PC-3 (cell line): ENCODE results near the gene CTSW. TPM values are rescaled to one million over a fixed set of nuclear protein-coding genes. Genes with fewer than 3 reads are reported as not detected.

Experiments used
- ATAC-seq: fragments of 200-7000 bp; cut with Tn5 transposase; 2 replicates; pipeline ENCODE4 v1.9.1; 2020; ENCODE audit warnings: mild to moderate bottlenecking, moderate library complexity
- BruUV-seq: library from RNA; stranded (reverse); fragments of 400-500 nt; replicated peaks from 2 replicates; lab custom pipeline; 2021; lab: Mats Ljungman, UMichigan
- CTCF ChIA-PET: fragments of 300-600 bp; sonication (Branson Sonifier 250); formaldehyde crosslinking; loops from one replicate; lab custom pipeline; 2022; ENCODE audit warnings: antibody characterized with exemption; lab: Charles Lee
- POLR2A ChIA-PET: fragments of 300-600 bp; sonication (Branson Sonifier 250); formaldehyde crosslinking; loops from one replicate; lab custom pipeline; 2022; ENCODE audit warnings: antibody characterized with exemption; ENCODE audit not compliant: unreplicated experiment; lab: Charles Lee
- DNase-seq: peaks from one replicate; pipeline ENCODE4 v3.0.0-alpha.2; 2015
- H2AFZ ChIP-seq: fragments of 300-600 bp; sonication (generic); 2 replicates; pipeline ENCODE4 v1.6.0; 2016; ENCODE audit warnings: antibody characterized with exemption, low read length
- H3F3A ChIP-seq: fragments of 300-600 bp; sonication (generic); one replicate; pipeline ENCODE4 v1.6.0; 2017; ENCODE audit warnings: antibody characterized with exemption, low read length, control low read depth, mild to moderate bottlenecking; ENCODE audit not compliant: unreplicated experiment
- H3K27ac ChIP-seq: fragments of 300-600 bp; sonication (generic); 2 replicates; pipeline ENCODE4 v1.5.1; 2016; ENCODE audit warnings: mild to moderate bottlenecking, low read length
- H3K27me3 ChIP-seq: fragments of 300-600 bp; sonication (generic); 2 replicates; pipeline ENCODE4 v1.6.1; 2016; ENCODE audit warnings: low read length, mixed read lengths
- H3K36me3 ChIP-seq: fragments of 300-600 bp; sonication (generic); 2 replicates; pipeline ENCODE4 v1.6.1; 2016; ENCODE audit warnings: low read depth, mixed run types, low read length, mixed read lengths
- H3K4me1 ChIP-seq: fragments of 300-600 bp; sonication (generic); 2 replicates; pipeline ENCODE4 v1.5.1; 2016; ENCODE audit warnings: low read length; ENCODE audit not compliant: insufficient read depth
- H3K4me2 ChIP-seq: fragments of 300-600 bp; sonication (generic); 2 replicates; pipeline ENCODE4 v1.6.0; 2016; ENCODE audit warnings: low read length
- H3K4me3 ChIP-seq: fragments of 300-600 bp; sonication (generic); 2 replicates; pipeline ENCODE4 v1.5.1; 2016; ENCODE audit warnings: mild to moderate bottlenecking, low read length, mixed read lengths
- H3K79me2 ChIP-seq: fragments of 300-600 bp; sonication (generic); 2 replicates; pipeline ENCODE4 v1.6.1; 2017; ENCODE audit warnings: low read length, mixed read lengths
- H3K9ac ChIP-seq: fragments of 300-600 bp; sonication (generic); 2 replicates; pipeline ENCODE4 v1.6.0; 2016; ENCODE audit warnings: mild to moderate bottlenecking, low read length
- H3K9me2 ChIP-seq: fragments of 300-600 bp; sonication (generic); replicated peaks from 2 replicates; pipeline ENCODE4 v1.6.1; 2016; ENCODE audit warnings: mixed run types, low read length, mixed read lengths
- H3K9me3 ChIP-seq: fragments of 300-600 bp; sonication (generic); 2 replicates; pipeline ENCODE4 v1.6.1; 2016; ENCODE audit warnings: low read length, mixed read lengths
- H4K20me1 ChIP-seq: fragments of 300-600 bp; sonication (generic); 2 replicates; pipeline ENCODE4 v1.6.1; 2016; ENCODE audit warnings: low read length, mixed read lengths
- EZH2 ChIP-seq: fragments of 300-600 bp; sonication (generic); IDR thresholded peaks from one replicate; pipeline ENCODE4 v1.6.1; 2017; ENCODE audit warnings: antibody characterized with exemption, mild to moderate bottlenecking, low read length; ENCODE audit not compliant: unreplicated experiment
- EZH2phosphoT487 ChIP-seq: fragments of 300-600 bp; sonication (generic); IDR thresholded peaks from 2 replicates; pipeline ENCODE4 v1.6.1; 2018; ENCODE audit warnings: mild to moderate bottlenecking, antibody characterized with exemption, low read length, borderline replicate concordance
- intact Hi-C: fragments of 100-400 bp; cut with micrococcal nuclease; formaldehyde crosslinking; loops from 2 replicates; pipeline ENCODE4 v1.9.0; 2023
- total RNA-seq: library from RNA; depleted of rRNA; stranded (reverse); fragments of >200 nt; gene quantifications from 2 replicates; pipeline ENCODE4 v1.2.3, GENCODE V29; 2014
- TF ChIP-seq, protein P1 (sequence below): fragments of 300-600 bp; sonication (generic); conservative IDR thresholded peaks from 2 replicates; pipeline ENCODE4 v1.5.1; 2017; ENCODE audit warnings: antibody characterized with exemption, low read depth, mild to moderate bottlenecking, low read length

Gene CTSW
- total RNA-seq, 1 experiment from 2014 or later = 0.11 TPM

GRCh38 chr11:65849366-65849765, 30.3 kb upstream of the CTSW start:
- peaks cover 32% of the 10 kb centered on the region for H3K36me3 ChIP-seq
- CTCF ChIA-PET = interaction anchor here (1.7 kb wide), 1 partner anchor 11 kb away, joined by 4 read pairs; the partner anchor contains the start of gene MUS81
- BruUV-seq = no TSS peak

GRCh38 chr11:65849771-65850216, 29.8 kb upstream of the CTSW start:
- ATAC-seq (no peak), DNase-seq (no peak)
- TF ChIP-seq EZH2phosphoT487 (no peak), EZH2 (no peak)
- H3K36me3 ChIP-seq = peaks cover 36% of the 10 kb centered on the region
- no peak overlapping the region for H3K4me3 ChIP-seq
- BruUV-seq = no TSS peak
- H3K79me2 ChIP-seq = peaks cover 10% of the 10 kb centered on the region
- no peak overlapping the region for H3K9ac ChIP-seq
- ChIA-PET CTCF (interaction anchor here (1.7 kb wide), 1 partner anchor 10 kb away, joined by 4 read pairs; the partner anchor contains the start of gene MUS81), POLR2A (interaction anchor here (0.5 to 0.7 kb wide), 3 partner anchors 9 to 137 kb away, joined by 3 to 7 read pairs (median 3); no protein-coding TSS in a partner anchor)
- H3K4me2 ChIP-seq = no peak overlapping the region
- H3F3A ChIP-seq = no peaks in the 10 kb centered on the region
- peaks cover 22% of the 10 kb centered on the region for H4K20me1 ChIP-seq
- no peak overlapping the region for H2AFZ ChIP-seq
- no peaks in the 10 kb centered on the region for H3K9me2 ChIP-seq
- H3K9me3 ChIP-seq = no peaks in the 10 kb centered on the region
- no peaks in the 10 kb centered on the region for H3K27me3 ChIP-seq
- H3K4me1 ChIP-seq = peaks cover 6% of the 10 kb centered on the region
- H3K27ac ChIP-seq = no peak overlapping the region
- intact Hi-C loops = no loop called here

More at GRCh38 chr11:65849366-65849765, 30.3 kb upstream of the CTSW start:
- Histone ChIP-seq H3K9me2 (no peaks in the 10 kb centered on the region), H3K4me3 (no peak overlapping the region), H3F3A (no peaks in the 10 kb centered on the region), H3K27me3 (no peaks in the 10 kb centered on the region), H3K9ac (no peak overlapping the region), H3K4me2 (no peak overlapping the region), H2AFZ (no peak overlapping the region), H3K79me2 (peaks cover 6% of the 10 kb centered on the region; the same call in 1 of the 2 replicates), H3K27ac (no peak overlapping the region), H4K20me1 (peaks cover 18% of the 10 kb centered on the region), H3K9me3 (no peaks in the 10 kb centered on the region), H3K4me1 (peaks cover 2% of the 10 kb centered on the region)
- DNase-seq (peak; percentile 36), ATAC-seq (no peak)
- intact Hi-C loops = no loop called here
- POLR2A ChIA-PET = interaction anchor here (0.5 to 0.7 kb wide), 2 partner anchors 9 to 137 kb away, joined by 3 read pairs; no protein-coding TSS in a partner anchor
- TF ChIP-seq EZH2phosphoT487 = no peak
- TF ChIP-seq, protein P1, sequence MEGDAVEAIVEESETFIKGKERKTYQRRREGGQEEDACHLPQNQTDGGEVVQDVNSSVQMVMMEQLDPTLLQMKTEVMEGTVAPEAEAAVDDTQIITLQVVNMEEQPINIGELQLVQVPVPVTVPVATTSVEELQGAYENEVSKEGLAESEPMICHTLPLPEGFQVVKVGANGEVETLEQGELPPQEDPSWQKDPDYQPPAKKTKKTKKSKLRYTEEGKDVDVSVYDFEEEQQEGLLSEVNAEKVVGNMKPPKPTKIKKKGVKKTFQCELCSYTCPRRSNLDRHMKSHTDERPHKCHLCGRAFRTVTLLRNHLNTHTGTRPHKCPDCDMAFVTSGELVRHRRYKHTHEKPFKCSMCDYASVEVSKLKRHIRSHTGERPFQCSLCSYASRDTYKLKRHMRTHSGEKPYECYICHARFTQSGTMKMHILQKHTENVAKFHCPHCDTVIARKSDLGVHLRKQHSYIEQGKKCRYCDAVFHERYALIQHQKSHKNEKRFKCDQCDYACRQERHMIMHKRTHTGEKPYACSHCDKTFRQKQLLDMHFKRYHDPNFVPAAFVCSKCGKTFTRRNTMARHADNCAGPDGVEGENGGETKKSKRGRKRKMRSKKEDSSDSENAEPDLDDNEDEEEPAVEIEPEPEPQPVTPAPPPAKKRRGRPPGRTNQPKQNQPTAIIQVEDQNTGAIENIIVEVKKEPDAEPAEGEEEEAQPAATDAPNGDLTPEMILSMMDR = no peak
- TF ChIP-seq EZH2 = no peak

- Histone ChIP-seq H3F3A (no peaks in the 10 kb centered on the region), H2AFZ (no peak overlapping the region), H4K20me1 (peaks cover 28% of the 10 kb centered on the region), H3K36me3 (peaks cover 43% of the 10 kb centered on the region), H3K4me3 (no peak overlapping the region), H3K4me2 (no peak overlapping the region), H3K79me2 (peaks cover 17% of the 10 kb centered on the region), H3K27me3 (no peaks in the 10 kb centered on the region), H3K9me2 (no peaks in the 10 kb centered on the region), H3K9ac (no peak overlapping the region), H3K27ac (no peak overlapping the region), H3K9me3 (no peaks in the 10 kb centered on the region), H3K4me1 (peaks cover 12% of the 10 kb centered on the region)
- ChIA-PET CTCF (interaction anchor here (0.6 to 1.7 kb wide), 3 partner anchors 10 to 180 kb away, joined by 4 to 6 read pairs (median 4); partner anchors contain the start of gene MUS81), POLR2A (interaction anchor here (0.5 to 0.6 kb wide), 2 partner anchors 78 to 136 kb away, joined by 3 to 7 read pairs; no protein-coding TSS in a partner anchor)
- no TSS peak for BruUV-seq
- DNase-seq (no peak), ATAC-seq (no peak; the same call in 1 of the 2 replicates)
- intact Hi-C loops = no loop called here
- TF ChIP-seq, protein P1 = no peak
- TF ChIP-seq EZH2 (no peak), EZH2phosphoT487 (no peak)
Observed at GRCh38 chr11:65850217-65851082, 29.2 kb upstream of the CTSW start.
